ENCODE results near the gene USE1.

USE1 gene

DNA sequence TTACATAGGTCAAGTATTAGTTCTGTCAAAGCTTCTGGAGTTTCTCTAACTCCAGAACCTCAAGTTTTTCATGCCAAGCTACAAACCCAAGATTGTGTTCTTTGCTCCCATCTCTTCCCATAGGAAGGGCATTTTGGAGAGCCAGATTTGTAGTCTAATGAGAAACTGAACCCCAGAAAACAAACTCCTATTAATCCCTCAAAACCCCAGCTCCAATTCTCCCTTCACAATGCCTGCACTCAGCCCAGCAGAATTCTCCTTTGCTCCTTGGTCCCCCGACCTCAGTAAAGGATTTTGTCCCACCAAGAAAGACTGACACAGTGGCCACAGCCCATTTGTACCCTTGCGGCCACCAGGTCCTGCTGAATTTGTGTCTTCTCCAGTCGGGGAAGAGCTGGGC lies 41.0 kb downstream of the USE1 start:
- peaks cover 8% of the 10 kb centered on the region for H3K27me3 Mint-ChIP-seq
- ATAC-seq: no peak
- no peak for DNase-seq

DNA sequence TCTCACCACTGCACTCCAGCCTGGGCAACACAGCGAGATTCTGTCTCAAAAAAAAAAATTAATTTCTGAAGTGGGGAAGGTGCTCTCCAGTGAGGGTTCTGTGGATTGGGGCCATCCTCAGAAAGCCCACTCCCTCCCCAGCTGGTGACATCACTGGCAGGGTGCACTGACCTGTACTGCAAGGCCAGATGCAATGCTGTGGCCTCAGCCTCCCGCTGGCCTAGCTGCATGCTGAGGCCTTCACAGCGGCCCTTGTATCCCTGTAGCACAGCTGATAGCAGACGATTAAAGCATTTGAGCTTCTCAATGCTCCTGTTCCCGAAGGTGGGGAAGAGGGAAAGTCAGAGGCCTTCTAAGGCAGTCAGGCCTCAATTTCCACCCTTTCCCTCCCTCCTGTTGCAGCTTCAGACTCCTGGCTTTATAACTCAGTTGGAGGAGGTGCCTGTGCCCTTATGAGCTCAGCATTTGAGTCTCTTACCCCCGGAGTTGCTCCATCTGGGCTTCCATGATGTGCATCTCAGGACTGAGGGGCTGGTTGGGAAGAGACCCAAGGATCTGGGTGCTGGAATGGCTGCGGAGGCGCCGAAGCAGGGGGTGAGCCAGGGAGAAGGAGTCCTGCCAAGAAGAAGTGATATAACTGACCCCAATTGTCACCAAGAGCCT lies 44.1 kb downstream of the USE1 start:
- H3K27ac Mint-ChIP-seq: no peak overlapping the region
- peaks cover 9% of the 10 kb centered on the region for H3K4me1 Mint-ChIP-seq
- H3K4me3 Mint-ChIP-seq: no peak overlapping the region
- DNase-seq (no peak), ATAC-seq (no peak)
- H3K9me3 Mint-ChIP-seq: no peaks in the 10 kb centered on the region
- peaks cover 8% of the 10 kb centered on the region for H3K27me3 Mint-ChIP-seq

More for the DNA sequence above, 41.0 kb downstream of the USE1 start:
- Mint-ChIP-seq H3K4me3 (no peak overlapping the region), H3K9me3 (no peaks in the 10 kb centered on the region), H3K4me1 (peaks cover 7% of the 10 kb centered on the region), H3K27ac (no peak overlapping the region)

DNA sequence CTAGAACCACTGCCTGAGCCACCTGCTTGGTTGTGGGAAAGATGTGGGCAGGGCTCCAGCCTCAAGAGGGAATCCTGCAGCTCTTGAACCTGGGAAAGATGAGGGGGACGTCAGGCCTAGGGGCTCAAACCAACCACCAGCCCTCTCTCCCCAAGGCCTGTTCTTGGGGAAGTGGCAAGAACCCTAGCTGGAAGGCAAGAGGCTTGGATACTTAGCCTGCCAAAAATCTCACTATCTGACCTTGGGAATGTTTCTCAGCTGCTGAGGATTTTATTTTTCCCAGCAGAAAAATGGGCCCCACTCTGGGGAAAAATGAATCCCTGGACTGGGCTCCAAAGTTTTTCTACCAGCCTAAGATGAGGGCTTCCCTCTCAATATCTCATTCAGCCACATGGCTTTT lies 44.8 kb downstream of the USE1 start:
- Mint-ChIP-seq H3K4me1 (peaks cover 15% of the 10 kb centered on the region), H3K9me3 (no peaks in the 10 kb centered on the region), H3K4me3 (no peak overlapping the region), H3K27me3 (peaks cover 8% of the 10 kb centered on the region), H3K27ac (no peak overlapping the region)
- DNase-seq: no peak
- no peak for ATAC-seq

DNA sequence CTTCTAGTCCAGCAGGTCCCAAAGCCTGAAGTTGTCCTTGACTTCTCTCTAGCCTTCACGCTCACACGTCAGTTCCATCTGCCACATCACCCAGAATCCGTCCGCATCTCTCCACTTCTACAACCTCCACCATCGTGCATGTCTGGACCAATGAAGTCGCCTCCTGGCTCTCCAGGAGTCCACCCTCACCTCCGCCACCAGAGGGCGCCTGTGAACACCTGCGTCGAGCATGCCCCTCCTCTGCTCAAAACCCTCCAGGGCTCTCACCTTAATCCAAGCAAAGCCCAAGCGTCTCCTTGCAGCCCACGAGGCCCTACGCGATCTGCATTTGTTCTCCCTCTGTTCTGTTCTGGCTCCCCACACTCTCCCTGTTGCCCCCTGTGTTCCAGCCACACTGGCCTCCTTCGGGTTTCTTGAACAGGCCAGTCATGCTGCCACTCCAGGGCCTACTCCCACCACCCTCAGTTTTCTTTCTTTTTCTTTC lies 45.7 kb downstream of the USE1 start:
- ATAC-seq: peak; percentile 100
- peak overlapping the region in 1 of 2 donors; percentile 0 for H3K27ac Mint-ChIP-seq
- DNase-seq: peak; percentile 86 to 92
- H3K4me1 Mint-ChIP-seq: peaks cover 16% of the 10 kb centered on the region
- no peak overlapping the region for H3K4me3 Mint-ChIP-seq
- no peaks in the 10 kb centered on the region for H3K9me3 Mint-ChIP-seq
- peaks cover 8% of the 10 kb centered on the region for H3K27me3 Mint-ChIP-seq

DNA sequence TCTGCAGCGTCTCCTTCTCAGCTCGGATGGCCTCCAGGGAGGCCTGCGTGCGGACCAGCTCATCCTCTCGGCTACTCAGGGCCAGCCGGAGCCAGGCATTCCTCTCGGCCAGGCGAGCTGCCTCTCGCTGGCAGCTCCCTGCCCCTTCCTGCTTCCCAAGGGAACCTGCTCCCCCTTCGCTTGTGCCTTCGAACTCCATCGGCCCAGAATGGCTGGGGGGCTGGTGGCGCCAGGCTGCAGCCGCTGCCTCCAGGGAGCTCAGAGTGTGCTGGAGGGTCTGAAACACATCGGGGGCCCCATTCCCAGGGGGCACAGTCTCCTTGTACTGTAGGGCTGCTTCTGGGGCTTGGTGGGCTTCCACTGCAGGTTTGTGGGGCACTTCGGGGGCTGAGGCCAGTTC lies 47.4 kb downstream of the USE1 start:
- no peak overlapping the region for H3K4me3 Mint-ChIP-seq
- DNase-seq (no peak), ATAC-seq (no peak)
- H3K4me1 Mint-ChIP-seq: peaks cover 25% of the 10 kb centered on the region
- H3K9me3 Mint-ChIP-seq: no peaks in the 10 kb centered on the region
- H3K27me3 Mint-ChIP-seq: peaks cover 8% of the 10 kb centered on the region
- no peak overlapping the region for H3K27ac Mint-ChIP-seq

DNA sequence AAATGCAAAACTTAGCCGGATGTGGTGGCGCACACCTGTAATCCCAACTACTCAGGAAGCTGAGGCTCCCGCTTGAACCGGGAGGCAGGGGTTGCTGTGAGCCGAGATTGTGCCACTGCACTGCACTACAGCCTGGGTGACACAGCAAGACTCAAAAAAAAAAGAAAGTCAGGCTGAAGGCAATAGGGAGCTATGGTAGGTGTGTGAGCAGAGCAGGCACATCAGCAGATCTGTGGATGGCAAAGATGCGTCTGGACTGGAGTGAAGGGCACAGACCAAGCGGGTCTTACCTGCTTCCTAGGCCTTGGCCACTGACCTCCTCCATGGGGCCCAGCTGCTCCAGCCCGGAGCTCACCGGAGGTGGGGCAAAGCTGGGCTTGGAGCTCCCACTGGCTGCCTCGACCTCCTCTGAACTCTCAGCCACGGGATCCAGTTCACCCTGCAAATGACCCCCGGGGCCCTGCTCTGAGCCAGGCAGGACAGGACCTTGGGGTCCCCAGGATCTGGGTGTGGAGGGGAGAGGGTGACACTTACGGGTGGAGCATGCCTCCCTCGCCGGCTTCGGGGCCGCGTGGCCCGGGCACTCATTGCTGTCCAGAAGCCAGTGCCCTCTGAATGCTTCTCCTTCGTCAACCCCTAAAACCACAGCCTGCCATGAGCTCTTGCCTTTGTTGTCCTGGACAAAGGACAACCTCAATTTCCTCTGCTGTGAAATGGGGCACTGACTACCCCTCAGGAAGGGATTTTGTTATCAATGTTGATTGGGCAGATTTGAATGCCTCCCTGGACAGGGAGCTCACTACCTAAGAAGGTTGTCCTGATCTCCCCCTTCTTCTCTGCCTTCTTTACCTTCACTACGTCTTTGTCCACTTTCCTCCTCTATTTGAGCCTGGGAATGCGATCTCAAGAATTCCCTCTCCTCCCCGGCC lies 48.8 kb downstream of the USE1 start:
- peaks cover 37% of the 10 kb centered on the region for H3K4me1 Mint-ChIP-seq
- no peak overlapping the region for H3K4me3 Mint-ChIP-seq
- H3K27me3 Mint-ChIP-seq: peaks cover 8% of the 10 kb centered on the region
- H3K9me3 Mint-ChIP-seq: no peaks in the 10 kb centered on the region
- no peak for ATAC-seq
- peak overlapping the region in 1 of 2 donors; percentile 94 for H3K27ac Mint-ChIP-seq
- no peak for DNase-seq

DNA sequence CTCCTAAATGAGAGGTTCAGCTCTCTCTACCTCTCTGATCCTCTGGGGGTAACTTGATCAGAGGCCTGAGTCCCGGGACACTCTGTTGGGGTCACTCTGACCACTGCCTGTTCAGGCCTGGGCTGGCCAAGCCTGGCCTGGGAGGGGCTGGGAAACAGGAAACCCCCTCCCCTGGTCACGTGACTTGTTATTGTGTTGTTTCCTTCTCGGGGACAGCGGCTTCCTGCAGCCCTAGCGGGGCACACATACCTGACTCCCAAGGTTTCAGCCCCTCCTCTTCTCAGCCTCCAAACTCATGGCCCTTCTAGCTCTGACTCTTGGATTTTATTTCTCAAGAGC lies 49.5 kb downstream of the USE1 start, which contains the start of gene USHBP1:
Gene USHBP1, minus strand, starts transcription at position 105 of the 339 bp plus-strand sequence. CDS start 446 bp downstream, outside the sequence.
- Mint-ChIP-seq H3K9me3 (no peaks in the 10 kb centered on the region), H3K4me1 (peaks cover 39% of the 10 kb centered on the region), H3K4me3 (no peak within 1 kb of the TSS), H3K27ac (peak within 1 kb of the TSS in 1 of 2 donors; percentile 94), H3K27me3 (peaks cover 8% of the 10 kb centered on the region)
- ATAC-seq (no peak), DNase-seq (no peak)

DNA sequence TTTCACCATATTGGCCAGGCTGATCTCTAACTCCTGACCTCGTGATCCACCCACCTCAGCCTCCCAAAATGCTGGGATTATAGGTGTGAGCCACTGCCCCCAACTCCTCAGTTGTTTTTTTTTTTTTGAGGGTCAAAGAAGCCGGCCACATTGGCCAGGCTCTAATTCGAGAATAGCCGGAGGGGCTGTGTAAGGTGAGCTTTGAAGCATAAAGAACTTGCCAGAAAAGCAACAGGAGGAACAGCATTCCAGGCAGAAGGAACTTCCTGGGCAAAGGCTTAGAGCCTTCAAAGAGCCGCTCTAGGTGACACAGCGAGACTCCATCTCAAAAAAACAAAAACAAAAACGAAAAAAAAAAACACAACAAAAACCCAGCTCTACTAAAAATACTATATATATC lies 50.9 kb downstream of the USE1 start:
- H3K4me1 Mint-ChIP-seq: peaks cover 32% of the 10 kb centered on the region
- ATAC-seq (no peak), DNase-seq (no peak)
- H3K4me3 Mint-ChIP-seq: no peak overlapping the region
- no peaks in the 10 kb centered on the region for H3K9me3 Mint-ChIP-seq
- H3K27ac Mint-ChIP-seq: peak overlapping the region in 1 of 2 donors; percentile 34
- H3K27me3 Mint-ChIP-seq: peaks cover under 1% of the 10 kb centered on the region

DNA sequence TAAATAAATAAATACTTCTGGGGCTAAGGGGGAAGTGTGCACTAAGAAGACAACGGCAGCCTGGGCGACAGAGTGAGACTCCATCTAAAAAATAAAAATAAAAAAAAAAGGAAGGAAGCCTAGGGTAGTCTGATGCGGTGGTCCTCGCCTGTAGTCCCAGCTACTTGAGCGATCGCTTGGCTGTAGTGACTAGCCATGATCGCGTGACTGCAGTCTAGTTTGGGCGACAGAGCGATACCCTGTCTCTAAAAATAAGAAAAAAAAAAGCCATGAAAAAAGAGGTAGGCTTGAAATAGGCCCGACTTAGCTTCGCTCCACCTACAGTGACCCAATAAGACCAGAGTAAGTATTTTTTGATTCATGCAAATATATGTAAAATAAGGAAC lies 51.4 kb downstream of the USE1 start:
- H3K4me1 Mint-ChIP-seq: peaks cover 29% of the 10 kb centered on the region
- peak overlapping the region; percentile 67 to 91 for H3K27ac Mint-ChIP-seq
- no peak for ATAC-seq
- H3K27me3 Mint-ChIP-seq: no peaks in the 10 kb centered on the region
- H3K9me3 Mint-ChIP-seq: no peaks in the 10 kb centered on the region
- H3K4me3 Mint-ChIP-seq: peak overlapping the region; percentile 82 to 92
- DNase-seq: no peak

DNA sequence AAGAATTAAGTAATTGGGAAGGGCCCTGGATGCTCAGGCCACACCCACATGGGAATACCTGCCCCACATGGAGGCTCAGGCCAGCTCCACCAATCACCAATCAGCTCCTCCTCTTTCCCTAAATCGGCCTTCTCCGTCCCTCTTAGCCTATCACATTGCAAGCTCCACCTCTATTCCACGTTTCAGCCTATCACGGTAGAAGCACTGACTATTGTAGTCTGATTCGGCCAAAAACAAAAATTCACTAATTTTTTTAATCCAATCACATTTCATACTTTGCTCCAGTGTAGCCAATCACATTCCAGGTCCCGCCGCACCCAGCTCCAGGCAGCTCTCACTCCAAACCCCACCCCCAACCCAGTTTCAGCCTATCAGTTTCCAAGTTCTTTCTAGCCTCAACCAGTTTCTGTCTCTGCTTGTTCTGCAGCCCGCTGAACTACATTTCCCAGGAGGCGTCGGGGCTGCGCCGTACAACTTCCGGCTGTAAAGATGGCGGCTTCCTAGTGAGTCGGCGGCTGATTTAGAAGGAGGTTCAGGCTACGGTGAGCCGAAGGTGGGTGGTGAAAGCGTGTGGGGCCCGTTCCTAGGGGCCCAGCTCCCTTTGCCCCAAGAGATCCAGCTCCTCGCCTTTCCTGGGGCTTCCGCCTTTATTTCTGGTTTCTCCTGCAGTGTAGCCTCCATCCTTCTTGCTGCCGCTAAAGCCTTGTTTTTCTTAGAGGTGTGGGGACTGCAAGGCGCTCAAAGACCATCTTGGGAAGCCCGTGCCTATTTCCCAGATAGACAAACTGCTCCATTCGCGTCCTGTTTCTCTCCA lies 52.0 kb downstream of the USE1 start, which contains the start of gene BABAM1:
Gene BABAM1, plus strand, starts transcription at position 469 of the 814 bp plus-strand sequence. CDS start 1,364 bp downstream, outside the sequence.
- ATAC-seq (peak; percentile 96), DNase-seq (peak; percentile 94 to 98)
- H3K27ac Mint-ChIP-seq: peak within 1 kb of the TSS; percentile 91 to 96
- H3K4me1 Mint-ChIP-seq: peaks cover 29% of the 10 kb centered on the region
- peak within 1 kb of the TSS; percentile 82 to 92 for H3K4me3 Mint-ChIP-seq
- no peaks in the 10 kb centered on the region for H3K27me3 Mint-ChIP-seq
- no peaks in the 10 kb centered on the region for H3K9me3 Mint-ChIP-seq

DNA sequence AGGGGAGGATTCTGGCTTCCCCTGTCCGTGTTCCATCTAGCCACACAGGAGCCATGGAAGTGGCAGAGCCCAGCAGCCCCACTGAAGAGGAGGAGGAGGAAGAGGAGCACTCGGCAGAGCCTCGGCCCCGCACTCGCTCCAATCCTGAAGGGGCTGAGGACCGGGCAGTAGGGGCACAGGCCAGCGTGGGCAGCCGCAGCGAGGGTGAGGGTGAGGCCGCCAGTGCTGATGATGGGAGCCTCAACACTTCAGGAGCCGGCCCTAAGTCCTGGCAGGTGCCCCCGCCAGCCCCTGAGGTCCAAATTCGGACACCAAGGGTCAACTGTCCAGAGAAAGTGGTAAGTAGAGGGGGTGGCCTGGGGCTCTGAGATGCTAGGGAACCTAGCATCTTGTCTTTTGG lies 53.6 kb downstream of the USE1 start:
- DNase-seq (no peak), ATAC-seq (no peak)
- peaks cover 29% of the 10 kb centered on the region for H3K4me1 Mint-ChIP-seq
- H3K4me3 Mint-ChIP-seq: peak overlapping the region; percentile 44 to 92
- no peaks in the 10 kb centered on the region for H3K27me3 Mint-ChIP-seq
- H3K27ac Mint-ChIP-seq: no peak overlapping the region
- H3K9me3 Mint-ChIP-seq: no peaks in the 10 kb centered on the region

Data from stimulated activated naive CD8-positive, alpha-beta T cell treated with anti-CD3 and anti-CD28 coated beads, Interleukin-15, amount 100 ng/mL, for 72 hours (primary cell).